GM18868 (cell line): ENCODE results near the gene MEI4.
"Not testable (repeated sequence)": the region's sequence is repeated elsewhere in the genome, so short reads cannot be mapped to it uniquely, and the experiment has no call there.

Source experiments
- ATAC-seq: cut with Tn5 transposase; IDR thresholded peaks from one replicate; pipeline ENCODE4 v1.9.1; 2021; ENCODE audit warnings: mild to moderate bottlenecking, moderate library complexity; ENCODE audit not compliant: unreplicated experiment

Gene MEI4, protein sequence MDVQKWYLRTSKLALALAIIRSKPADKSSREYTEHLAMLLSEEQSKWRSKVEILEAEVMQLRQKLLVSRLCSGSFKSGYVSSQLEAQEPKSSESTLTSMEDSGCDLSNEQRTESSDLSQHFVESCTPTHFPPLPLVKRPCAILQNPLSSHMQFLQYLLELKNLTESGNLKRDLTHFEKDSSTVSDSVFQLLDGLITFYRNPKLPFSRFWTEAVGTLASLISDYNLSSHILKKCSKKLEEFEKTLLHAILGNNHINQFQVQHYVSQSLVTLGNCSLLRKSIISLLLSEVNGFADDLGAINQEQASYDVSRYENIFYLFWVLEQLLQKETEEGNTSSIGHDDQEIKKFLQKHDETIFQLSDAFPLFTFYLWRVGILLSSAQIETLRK

GRCh38 chr6:77652739-77653138 lies at the start of gene MEI4:
TSS of gene MEI4 (plus strand) at chr6:77653039. CDS start at chr6:77690672, 37,633 bp downstream.
- no peak for ATAC-seq

DNA sequence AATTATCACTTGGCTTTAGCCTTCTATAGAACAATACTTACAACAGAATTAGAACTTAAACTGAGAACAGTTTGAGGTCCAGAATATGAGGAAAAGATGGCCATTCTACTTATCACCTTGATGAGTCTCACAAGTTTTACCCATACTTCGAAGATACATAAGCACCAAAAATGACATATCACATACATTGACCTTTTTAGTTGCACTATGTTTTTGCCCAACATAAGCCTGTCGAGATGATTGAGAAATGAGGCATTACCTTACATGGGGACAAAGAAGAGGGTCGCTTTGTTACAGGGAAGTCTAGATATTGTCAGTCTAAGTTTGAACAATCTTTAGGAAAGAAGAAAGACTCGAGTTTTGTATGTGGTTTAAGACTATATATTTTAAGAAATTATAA lies 48.4 kb upstream of the MEI4 start:
- no peak for ATAC-seq

- no peak for ATAC-seq
These were observed 45.8 kb upstream of the MEI4 start for GRCh38 chr6:77607004-77607403.

- no peak for ATAC-seq
These were observed 43.7 kb upstream of the MEI4 start for GRCh38 chr6:77609106-77609505.

DNA sequence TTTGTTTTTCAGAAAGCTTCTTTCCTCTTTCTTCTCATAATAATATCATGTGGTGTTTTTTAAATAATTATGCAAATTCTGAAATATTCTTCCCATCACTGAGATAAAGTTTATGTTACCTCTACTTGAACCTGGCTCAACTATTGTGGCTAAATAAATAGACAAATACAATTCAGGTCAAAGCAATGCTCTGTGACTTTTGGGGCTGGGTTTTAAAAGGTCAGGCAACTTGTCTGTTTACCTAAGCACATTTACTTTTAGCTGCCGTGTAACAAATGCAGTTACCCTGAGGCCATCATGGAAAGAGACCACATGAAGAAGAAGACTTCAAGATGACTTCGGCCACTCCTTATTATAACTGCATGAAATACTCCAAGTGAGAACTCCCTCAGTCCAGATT lies 33.7 kb upstream of the MEI4 start:
- no peak for ATAC-seq

GRCh38 chr6:77620278-77620882 lies 32.5 kb upstream of the MEI4 start:
- peak; percentile 86 for ATAC-seq

GRCh38 chr6:77624515-77624914 lies 28.3 kb upstream of the MEI4 start:
- no peak for ATAC-seq

- ATAC-seq: no peak
These were observed 26.4 kb upstream of the MEI4 start for GRCh38 chr6:77626426-77626825.

GRCh38 chr6:77630014-77630413 lies 22.8 kb upstream of the MEI4 start:
- ATAC-seq: no peak

GRCh38 chr6:77633471-77633870 lies 19.4 kb upstream of the MEI4 start:
- no peak for ATAC-seq

DNA sequence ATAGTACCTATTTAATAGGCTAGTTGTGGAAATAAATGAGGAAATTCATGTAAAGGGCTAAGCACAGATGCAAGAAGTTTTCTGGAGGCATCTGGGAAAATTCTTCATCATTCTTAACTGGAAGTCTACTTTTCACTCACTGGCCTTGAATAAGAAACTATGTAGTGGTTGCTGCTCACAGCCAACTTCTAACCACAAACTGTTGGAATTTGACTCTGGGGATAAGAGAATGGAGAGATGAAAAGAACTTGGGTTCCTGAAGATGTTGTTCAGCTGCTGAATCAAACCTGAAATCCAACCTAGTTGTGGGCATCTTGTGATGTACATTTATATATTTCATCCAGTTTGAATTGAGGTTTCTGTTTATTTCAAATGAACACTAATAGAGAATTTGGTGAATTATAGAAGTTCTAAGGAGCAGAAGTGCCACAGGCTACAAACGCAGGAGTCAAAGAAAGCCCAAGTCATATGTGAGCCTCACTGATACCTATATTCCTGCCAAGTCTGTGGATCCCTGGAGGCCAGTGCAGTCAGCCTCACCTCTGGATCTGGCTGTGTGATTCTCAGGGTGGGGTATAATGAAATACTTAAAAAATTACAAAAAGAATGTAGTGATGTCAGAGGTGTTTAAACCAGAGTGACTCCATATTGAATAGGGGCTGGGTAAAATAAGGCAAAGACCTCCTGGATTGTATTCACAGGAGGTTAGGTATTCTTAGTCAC lies 18.7 kb upstream of the MEI4 start:
- ATAC-seq: no peak

DNA sequence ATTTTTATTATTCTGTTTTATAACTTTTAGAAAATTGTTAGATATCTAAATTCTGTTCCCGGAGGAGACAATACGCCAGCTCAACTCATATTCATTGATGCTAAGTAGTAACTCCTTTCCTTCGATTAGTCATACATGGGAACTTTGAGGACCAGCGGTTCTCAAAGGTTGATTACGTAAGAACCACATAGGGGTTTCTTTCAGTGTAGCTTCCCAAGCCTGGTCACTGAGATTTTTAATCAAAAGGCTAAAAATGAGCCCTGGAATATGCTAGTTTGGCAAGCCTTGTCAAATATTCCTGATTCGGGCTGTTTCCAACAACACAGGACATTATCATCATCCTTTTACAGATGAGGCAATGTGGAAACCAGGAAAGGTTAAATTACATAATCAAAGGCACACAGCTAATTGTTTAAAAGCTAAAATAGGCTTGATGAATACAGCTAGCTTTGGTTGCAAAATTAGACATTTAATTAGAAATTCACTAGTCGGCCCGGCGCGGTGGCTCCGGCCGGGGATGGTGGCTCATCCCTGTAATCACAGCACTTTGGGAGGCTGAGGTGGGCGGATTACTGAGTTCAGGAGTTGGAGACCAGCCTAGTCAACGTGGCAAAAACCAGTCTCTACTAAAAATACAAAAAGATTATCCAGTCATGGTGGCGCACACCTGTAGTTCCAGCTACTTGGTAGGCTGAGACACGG lies 14.6 kb upstream of the MEI4 start:
- ATAC-seq: no peak

- no peak for ATAC-seq
These were observed 8.6 kb upstream of the MEI4 start for GRCh38 chr6:77644102-77644705.

GRCh38 chr6:77650098-77650663 lies 2.7 kb upstream of the MEI4 start:
- peak; percentile 76 for ATAC-seq

GRCh38 chr6:77653816-77654215 lies 977 bp downstream of the MEI4 start:
- no peak for ATAC-seq

DNA sequence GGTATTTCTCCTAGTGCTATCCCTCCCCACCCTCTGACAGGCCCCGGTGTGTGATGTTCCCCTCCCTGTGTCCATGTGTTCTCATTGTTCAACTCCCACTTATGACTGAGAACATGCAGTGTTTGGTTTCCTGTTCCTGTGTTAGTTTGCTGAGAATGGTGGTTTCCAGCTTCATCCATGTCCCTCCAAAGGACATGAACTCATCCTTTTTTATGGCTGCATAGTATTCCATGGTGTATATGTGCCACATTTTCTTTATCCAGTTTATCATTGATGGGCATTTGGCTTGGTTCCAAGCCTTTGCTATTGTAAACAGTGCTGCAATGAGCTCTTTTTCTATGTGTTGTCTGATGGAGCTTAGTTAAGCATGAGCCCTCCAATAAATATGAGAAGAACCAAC lies 2.2 kb downstream of the MEI4 start:
- ATAC-seq: not testable (repeated sequence)

DNA sequence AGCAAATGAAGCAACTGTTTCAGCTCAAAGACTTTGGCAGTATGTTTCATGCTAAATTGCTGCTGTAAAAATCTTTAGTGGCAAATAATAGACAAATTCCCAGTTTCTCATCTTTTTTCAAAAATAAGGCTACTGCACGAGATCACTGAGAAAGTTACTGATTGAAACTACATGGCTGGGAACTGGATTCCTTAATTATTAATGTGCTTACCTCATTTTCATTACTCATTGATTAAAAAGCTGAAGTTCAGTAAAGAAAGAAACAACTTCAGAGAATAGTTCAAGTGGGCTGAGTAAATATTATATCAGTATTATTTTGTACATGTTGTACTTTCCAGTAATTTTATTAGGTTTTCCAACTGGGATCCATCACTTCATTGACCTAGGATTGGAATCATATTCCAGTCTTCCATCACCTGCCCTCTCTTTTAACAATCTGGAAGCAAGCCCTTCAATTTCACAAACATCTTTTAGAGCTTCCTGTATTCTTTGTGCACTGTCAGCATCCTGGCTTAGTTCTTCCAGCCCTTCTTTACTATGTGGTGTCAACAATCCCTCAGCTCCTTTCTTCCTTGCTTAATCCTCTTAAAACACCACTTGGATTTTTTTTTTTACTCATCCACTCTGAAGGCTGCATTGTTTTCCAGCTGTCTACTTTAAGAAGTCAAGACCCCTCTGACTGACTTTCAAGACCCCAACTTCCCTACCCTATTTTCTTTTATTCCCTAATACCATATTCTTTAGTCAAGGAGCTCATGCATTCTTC lies 4.3 kb downstream of the MEI4 start:
- no peak for ATAC-seq

- ATAC-seq: no peak
These were observed 13.5 kb downstream of the MEI4 start for GRCh38 chr6:77666340-77666739.

DNA sequence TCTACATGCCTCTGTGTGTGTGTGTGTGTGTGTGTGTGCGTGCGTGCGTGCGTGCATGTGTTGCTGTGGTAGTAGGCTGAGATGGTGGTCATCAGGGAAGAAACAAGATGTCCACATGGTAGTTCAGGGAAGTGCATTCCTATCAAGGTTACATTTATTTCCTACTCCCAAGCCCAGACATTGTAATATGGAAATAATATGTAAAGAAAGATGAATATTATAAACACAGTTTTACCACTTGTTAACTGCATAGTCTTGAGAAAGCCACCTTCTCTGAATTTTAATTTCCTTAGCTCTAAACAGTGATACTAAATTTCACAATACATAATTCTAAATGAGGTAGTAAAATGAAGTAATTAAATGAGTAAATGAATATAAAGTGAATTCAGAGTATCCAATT lies 14.0 kb downstream of the MEI4 start:
- ATAC-seq: no peak

GRCh38 chr6:77669913-77670312 lies 17.1 kb downstream of the MEI4 start:
- no peak for ATAC-seq
